ENCODE results near the gene ZNRF4.

ZNRF4 gene

DNA sequence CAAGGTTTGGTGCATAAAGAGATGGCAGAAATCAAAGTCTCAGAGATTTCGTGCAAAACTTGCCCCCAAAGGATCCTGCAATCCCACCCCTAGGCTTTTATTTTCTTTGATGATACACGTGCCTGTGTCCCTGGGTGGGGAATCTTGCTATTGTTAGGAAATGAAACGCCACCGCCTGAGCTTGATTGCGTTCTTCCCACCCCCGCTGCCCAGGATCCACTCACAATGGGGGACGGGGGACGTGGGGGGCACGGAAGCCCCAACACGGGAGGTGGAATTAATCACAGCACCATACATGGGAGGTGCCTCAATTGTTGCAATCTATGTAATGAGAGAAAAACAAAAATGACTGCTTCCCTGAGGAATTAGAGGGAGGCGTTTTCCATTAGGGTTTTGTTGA is 39.6 kb downstream of the ZNRF4 start:
- peak in 35 of 42 donors; percentile 11 to 70 (median 33) for DNase-seq
- intact Hi-C loops (cut with DNase I) = no loop called here

DNA sequence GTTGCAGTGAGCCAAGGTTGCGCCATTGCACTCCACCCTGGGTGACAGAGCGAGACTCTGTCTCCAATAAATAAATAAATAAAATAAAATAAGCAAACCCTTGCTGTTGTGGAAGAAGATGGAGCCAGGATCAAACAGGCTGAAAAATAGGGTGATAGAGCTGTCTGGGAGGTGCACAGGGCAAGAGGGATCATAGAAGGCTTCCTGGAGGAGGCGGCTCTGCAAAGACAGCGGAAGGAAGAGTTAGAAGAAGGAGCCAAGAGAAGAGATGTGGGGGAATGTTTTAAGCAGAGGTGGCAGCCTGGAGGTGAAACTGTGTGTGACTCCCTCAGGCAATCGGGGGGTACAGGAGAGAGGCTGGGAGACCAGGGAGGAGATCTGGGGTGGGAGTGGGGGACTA is 40.6 kb downstream of the ZNRF4 start:
- no peak for DNase-seq
- intact Hi-C loops (cut with DNase I) = no loop called here

DNA sequence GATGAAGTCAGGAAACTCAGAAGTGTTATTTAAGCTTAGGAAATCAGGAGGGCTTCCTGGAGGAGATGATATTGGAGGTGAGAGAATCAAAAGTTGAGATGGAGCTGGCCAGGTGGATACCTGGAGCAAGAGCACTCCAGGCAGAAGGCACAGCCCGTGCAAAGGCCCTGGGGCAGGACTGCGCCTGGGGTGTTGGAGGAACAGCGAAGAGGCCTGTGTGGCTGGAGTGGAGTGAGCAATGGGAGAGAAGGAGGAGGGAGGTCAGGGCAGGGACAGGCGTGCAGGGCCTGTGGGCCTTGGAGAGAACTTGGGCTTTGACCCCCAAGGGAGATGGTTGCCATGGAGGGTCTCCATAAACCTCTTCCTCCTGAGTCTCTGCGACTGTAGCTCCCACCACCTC is 42.1 kb downstream of the ZNRF4 start:
- DNase-seq = no peak
- intact Hi-C loops (cut with DNase I) = no loop called here

DNA sequence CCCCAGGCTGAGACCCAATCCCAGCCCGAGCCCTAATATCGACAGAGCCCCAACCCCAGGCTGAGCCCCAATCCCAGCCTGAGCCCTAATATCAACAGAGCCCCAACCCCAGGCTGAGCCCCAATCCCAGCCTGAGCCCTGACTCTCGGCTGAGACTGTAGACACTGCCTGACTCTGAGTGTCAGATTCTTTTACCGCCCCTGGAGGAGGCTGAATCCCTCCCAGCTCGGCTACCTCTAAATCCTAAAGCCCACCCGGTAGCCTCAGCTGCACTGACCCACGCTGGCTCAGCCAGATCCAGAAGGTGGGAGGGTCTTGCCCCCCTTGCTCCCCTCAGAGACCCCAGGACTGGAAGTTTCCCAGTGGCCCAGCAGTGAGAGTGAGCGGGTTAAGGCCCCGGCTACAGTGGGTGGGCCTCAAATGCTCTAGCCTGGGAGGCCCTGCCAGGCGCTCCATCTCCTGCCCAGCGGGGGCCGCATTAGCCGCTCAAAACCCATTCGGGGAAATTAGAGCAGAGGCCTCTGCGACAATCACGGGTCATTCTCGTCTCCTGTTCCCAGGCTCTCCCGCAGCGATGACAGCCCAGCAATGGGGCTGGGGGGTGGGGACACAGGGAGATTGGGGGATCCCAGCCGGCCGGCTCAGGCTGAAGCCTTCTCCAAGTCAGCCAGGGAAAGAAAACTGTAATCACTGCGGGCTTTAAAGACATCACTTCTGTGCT is 43.8 kb downstream of the ZNRF4 start:
- intact Hi-C loops (cut with DNase I) = no loop called here
- peak in 22 of 42 donors; percentile 5 to 64 (median 37) for DNase-seq

DNA sequence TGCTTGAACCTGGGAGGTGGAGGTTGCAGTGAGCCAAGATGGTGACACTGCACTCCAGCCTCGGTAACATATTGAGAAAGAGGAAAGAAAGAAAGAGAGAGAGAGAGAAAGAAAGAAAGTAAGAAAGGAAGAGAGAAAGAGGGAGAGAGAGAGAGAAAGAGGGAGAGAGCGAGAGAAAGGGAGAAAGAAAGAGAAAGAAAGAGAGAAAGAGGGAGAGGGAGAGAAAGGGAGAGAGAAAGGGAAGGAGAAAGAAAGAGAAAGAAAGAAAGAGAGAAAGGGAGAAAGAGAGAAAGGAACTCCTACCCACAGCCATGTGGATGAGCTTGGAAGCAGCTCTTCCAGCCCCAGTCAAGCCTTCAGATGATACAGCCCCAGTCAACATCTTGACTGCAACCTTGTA is 46.7 kb downstream of the ZNRF4 start:
- intact Hi-C loops (cut with DNase I) = no loop called here

DNA sequence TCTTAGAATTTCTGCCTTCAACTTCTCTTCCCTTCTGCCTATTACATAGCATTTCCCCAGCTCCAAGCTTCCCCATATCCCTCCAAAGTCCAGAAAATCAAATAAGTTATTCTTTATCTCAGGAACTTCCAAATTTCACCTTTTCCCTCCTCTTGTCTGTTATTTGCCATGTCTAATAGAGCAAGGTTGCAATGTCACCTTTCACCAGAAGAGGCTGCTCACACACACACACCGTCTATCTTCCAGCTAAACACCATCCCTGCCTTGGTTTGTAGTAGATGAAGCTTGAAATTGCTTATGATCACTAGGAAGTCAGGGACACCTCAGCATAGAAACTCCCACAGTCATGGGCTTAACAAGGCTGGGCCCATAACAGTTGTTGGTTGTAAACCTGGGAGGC is 48.4 kb downstream of the ZNRF4 start:
- intact Hi-C loops (cut with DNase I) = no loop called here
- DNase-seq = no peak

More for the DNA sequence above, 46.7 kb downstream of the ZNRF4 start:
- DNase-seq = no peak

DNA sequence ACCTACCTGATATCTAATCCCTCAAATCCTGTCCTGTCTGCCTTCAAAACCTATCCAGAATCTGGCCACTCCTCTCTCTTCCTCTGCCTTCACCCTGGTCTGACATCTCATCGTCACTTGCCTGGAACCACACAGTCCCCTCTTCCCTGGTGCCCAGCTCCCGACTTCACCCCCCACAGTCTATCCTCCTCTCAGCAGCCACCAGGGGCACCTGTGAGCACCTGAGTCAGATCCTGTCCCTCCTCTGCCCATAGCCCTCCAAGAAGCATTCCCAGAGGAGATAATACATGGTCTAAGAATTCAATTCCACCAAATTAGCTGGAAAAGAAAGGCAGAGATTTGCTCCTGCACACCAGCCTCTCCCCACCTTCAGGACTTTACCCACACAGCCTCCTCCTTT is 48.9 kb downstream of the ZNRF4 start:
- DNase-seq = no peak
- intact Hi-C loops (cut with DNase I) = no loop called here

Data from head of caudate nucleus (tissue), 42 donors.